Suprapubic skin (tissue), 4 donors: ENCODE results near the gene DHX16.

Experiments
- EP300 ChIP-seq: sonication (generic); formaldehyde crosslinking; IDR thresholded peaks from one replicate; pipeline ENCODE4 v1.6.1; 2017; ENCODE audit warnings: antibody characterized with exemption
- POLR2A ChIP-seq, 2 donors: fragments of 450-650 bp; IDR thresholded peaks; one replicate each; pipeline ENCODE4 v1.6.1; 2017; ENCODE audit warnings: antibody characterized with exemption in 2 of 2, mild to moderate bottlenecking in 2 of 2, moderate library complexity in 2 of 2
- POLR2AphosphoS5 ChIP-seq, 3 donors: sonication (generic); formaldehyde crosslinking; IDR thresholded peaks; one replicate each; pipeline ENCODE4 v1.6.1; 2017; ENCODE audit warnings: antibody characterized with exemption in 3 of 3
- TF ChIP-seq, protein P1 (sequence below), 2 donors: fragments of 200-600 bp in 1 of 2; fragments of 450-650 bp in 1 of 2; sonication (generic) in 1 of 2; IDR thresholded peaks; one replicate each; pipeline ENCODE4 v1.5.1; 2016 to 2019; ENCODE audit warnings: antibody characterized with exemption in 2 of 2, mild to moderate bottlenecking in 1 of 2, moderate library complexity in 1 of 2

DNA sequence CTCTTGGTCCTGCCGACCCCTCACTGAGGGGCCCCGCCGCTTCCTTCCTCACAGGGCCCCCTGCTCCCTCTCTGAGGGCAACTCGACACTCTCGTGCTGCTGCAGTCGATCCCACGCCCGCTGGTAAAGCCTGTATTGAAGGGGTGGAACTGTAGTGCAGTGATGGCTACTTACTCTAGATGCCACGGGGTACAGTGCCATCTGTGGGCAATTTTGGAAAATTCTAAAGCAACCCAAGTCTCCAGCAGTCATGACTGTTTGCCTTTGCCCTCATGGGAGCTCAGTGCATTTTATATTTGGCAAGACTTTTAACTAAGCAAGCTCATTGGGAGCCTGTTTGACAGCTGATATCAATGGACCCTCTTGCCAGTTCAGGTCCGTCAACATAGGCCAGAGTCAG lies 32.3 kb downstream of the DHX16 start:
- TF ChIP-seq, protein P1, sequence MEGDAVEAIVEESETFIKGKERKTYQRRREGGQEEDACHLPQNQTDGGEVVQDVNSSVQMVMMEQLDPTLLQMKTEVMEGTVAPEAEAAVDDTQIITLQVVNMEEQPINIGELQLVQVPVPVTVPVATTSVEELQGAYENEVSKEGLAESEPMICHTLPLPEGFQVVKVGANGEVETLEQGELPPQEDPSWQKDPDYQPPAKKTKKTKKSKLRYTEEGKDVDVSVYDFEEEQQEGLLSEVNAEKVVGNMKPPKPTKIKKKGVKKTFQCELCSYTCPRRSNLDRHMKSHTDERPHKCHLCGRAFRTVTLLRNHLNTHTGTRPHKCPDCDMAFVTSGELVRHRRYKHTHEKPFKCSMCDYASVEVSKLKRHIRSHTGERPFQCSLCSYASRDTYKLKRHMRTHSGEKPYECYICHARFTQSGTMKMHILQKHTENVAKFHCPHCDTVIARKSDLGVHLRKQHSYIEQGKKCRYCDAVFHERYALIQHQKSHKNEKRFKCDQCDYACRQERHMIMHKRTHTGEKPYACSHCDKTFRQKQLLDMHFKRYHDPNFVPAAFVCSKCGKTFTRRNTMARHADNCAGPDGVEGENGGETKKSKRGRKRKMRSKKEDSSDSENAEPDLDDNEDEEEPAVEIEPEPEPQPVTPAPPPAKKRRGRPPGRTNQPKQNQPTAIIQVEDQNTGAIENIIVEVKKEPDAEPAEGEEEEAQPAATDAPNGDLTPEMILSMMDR (IDR thresholded peaks at IDR 0.05) = no peak
- TF ChIP-seq POLR2AphosphoS5 (IDR thresholded peaks at IDR 0.05) (no peak), POLR2A (IDR thresholded peaks at IDR 0.05) (no peak), EP300 (no peak)
